H1 (cell line): Measurements from ENCODE around the gene TNRC6C. TPM values are rescaled to one million over a fixed set of nuclear protein-coding genes. Genes with fewer than 3 reads are reported as not detected.

Experiments
- ASH2L ChIP-seq: fragments of 200-600, 300-600 bp; sonication (generic); IDR thresholded peaks from one replicate; pipeline ENCODE4 v1.7.1; 2017; ENCODE audit warnings: low read length
- CEBPB ChIP-seq: IDR thresholded peaks from 2 replicates; pipeline ENCODE4 v1.6.1; 2012; ENCODE audit warnings: low read depth, low read length
- KDM4A ChIP-seq: IDR thresholded peaks from one replicate; pipeline ENCODE4 v1.7.1; 2012; ENCODE audit warnings: low read depth, mild to moderate bottlenecking, moderate library complexity, low read length, inconsistent platforms; ENCODE audit not compliant: severe bottlenecking
- RFX5 ChIP-seq: IDR thresholded peaks from 2 replicates; pipeline ENCODE4 v1.6.1; 2011; ENCODE audit warnings: low read depth, low read length, improper control_type of control experiment, borderline replicate concordance
- RNF2 ChIP-seq: fragments of 200-900, 300-1000 bp; sonication (generic); IDR thresholded peaks from 2 replicates; pipeline ENCODE4 v1.7.1; 2016; ENCODE audit warnings: borderline replicate concordance, low read depth, mild to moderate bottlenecking, antibody characterized with exemption, low read length; ENCODE audit not compliant: poor library complexity, severe bottlenecking; ENCODE audit errors: missing control alignments
- SAP30 ChIP-seq: fragments of 300-600 bp; sonication (generic); IDR thresholded peaks from 2 replicates; pipeline ENCODE4 v1.7.1; 2012; ENCODE audit warnings: low read length, moderate library complexity, mild to moderate bottlenecking, inconsistent platforms; ENCODE audit not compliant: insufficient read depth, insufficient replicate concordance
- SIRT6 ChIP-seq: IDR thresholded peaks from one replicate; pipeline ENCODE4 v1.7.1; 2012; ENCODE audit warnings: low read length, inconsistent platforms
- SP1 ChIP-seq: IDR thresholded peaks from 2 replicates; pipeline ENCODE4 v1.6.1; 2011; ENCODE audit warnings: low read depth, low read length
- SRF ChIP-seq: IDR thresholded peaks from 2 replicates; pipeline ENCODE4 v1.6.1; 2011; ENCODE audit warnings: mild to moderate bottlenecking, low read depth, low read length, moderate library complexity
- polyA plus RNA-seq, 7 experiments: library from polyadenylated mRNA; depleted of rRNA in 3 of 7; stranded (reverse) in 5 of 7; unstranded in 2 of 7; fragments of >200 nt in 5 of 7; fragments of 200-250 nt in 2 of 7; gene quantifications; 1 replicate in 5 of 7; 2 replicates in 1 of 7; 4 replicates in 1 of 7; pipeline versions ENCODE4 v1.2.1 to v1.2.3, GENCODE V29; 2011 to 2013; ENCODE audit warnings: missing spikeins in 2 of 7, mixed read lengths in 2 of 7
- total RNA-seq: library from RNA; stranded (reverse); fragmentation: NEBNext Ultra II Directional; extraction: Animal tissue kit (Norgen Biotek cat#: 25700); gene quantifications from 2 replicates; pipeline ENCODE4 v1.2.1, GENCODE V29; 2021
- TF ChIP-seq, protein P1 (sequence below): fragments of 300-600 bp; sonication (generic); IDR thresholded peaks from 2 replicates; pipeline ENCODE4 v1.7.1; 2012; ENCODE audit warnings: low read length, moderate library complexity, mild to moderate bottlenecking, inconsistent platforms; ENCODE audit not compliant: insufficient replicate concordance
- TF ChIP-seq, protein P2 (sequence below): IDR thresholded peaks from 2 replicates; pipeline ENCODE4 v1.6.1; 2012; ENCODE audit warnings: inconsistent platforms

Gene TNRC6C
- total and polyA plus RNA-seq, 2 of the 8 experiments (the other 6 are each of a cell fraction or from before 2014, with no cell fraction given) = 2.8 to 28.9 TPM

- TF ChIP-seq, protein P1, sequence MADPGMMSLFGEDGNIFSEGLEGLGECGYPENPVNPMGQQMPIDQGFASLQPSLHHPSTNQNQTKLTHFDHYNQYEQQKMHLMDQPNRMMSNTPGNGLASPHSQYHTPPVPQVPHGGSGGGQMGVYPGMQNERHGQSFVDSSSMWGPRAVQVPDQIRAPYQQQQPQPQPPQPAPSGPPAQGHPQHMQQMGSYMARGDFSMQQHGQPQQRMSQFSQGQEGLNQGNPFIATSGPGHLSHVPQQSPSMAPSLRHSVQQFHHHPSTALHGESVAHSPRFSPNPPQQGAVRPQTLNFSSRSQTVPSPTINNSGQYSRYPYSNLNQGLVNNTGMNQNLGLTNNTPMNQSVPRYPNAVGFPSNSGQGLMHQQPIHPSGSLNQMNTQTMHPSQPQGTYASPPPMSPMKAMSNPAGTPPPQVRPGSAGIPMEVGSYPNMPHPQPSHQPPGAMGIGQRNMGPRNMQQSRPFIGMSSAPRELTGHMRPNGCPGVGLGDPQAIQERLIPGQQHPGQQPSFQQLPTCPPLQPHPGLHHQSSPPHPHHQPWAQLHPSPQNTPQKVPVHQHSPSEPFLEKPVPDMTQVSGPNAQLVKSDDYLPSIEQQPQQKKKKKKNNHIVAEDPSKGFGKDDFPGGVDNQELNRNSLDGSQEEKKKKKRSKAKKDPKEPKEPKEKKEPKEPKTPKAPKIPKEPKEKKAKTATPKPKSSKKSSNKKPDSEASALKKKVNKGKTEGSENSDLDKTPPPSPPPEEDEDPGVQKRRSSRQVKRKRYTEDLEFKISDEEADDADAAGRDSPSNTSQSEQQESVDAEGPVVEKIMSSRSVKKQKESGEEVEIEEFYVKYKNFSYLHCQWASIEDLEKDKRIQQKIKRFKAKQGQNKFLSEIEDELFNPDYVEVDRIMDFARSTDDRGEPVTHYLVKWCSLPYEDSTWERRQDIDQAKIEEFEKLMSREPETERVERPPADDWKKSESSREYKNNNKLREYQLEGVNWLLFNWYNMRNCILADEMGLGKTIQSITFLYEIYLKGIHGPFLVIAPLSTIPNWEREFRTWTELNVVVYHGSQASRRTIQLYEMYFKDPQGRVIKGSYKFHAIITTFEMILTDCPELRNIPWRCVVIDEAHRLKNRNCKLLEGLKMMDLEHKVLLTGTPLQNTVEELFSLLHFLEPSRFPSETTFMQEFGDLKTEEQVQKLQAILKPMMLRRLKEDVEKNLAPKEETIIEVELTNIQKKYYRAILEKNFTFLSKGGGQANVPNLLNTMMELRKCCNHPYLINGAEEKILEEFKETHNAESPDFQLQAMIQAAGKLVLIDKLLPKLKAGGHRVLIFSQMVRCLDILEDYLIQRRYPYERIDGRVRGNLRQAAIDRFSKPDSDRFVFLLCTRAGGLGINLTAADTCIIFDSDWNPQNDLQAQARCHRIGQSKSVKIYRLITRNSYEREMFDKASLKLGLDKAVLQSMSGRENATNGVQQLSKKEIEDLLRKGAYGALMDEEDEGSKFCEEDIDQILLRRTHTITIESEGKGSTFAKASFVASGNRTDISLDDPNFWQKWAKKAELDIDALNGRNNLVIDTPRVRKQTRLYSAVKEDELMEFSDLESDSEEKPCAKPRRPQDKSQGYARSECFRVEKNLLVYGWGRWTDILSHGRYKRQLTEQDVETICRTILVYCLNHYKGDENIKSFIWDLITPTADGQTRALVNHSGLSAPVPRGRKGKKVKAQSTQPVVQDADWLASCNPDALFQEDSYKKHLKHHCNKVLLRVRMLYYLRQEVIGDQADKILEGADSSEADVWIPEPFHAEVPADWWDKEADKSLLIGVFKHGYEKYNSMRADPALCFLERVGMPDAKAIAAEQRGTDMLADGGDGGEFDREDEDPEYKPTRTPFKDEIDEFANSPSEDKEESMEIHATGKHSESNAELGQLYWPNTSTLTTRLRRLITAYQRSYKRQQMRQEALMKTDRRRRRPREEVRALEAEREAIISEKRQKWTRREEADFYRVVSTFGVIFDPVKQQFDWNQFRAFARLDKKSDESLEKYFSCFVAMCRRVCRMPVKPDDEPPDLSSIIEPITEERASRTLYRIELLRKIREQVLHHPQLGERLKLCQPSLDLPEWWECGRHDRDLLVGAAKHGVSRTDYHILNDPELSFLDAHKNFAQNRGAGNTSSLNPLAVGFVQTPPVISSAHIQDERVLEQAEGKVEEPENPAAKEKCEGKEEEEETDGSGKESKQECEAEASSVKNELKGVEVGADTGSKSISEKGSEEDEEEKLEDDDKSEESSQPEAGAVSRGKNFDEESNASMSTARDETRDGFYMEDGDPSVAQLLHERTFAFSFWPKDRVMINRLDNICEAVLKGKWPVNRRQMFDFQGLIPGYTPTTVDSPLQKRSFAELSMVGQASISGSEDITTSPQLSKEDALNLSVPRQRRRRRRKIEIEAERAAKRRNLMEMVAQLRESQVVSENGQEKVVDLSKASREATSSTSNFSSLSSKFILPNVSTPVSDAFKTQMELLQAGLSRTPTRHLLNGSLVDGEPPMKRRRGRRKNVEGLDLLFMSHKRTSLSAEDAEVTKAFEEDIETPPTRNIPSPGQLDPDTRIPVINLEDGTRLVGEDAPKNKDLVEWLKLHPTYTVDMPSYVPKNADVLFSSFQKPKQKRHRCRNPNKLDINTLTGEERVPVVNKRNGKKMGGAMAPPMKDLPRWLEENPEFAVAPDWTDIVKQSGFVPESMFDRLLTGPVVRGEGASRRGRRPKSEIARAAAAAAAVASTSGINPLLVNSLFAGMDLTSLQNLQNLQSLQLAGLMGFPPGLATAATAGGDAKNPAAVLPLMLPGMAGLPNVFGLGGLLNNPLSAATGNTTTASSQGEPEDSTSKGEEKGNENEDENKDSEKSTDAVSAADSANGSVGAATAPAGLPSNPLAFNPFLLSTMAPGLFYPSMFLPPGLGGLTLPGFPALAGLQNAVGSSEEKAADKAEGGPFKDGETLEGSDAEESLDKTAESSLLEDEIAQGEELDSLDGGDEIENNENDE = no peak
- TF ChIP-seq RFX5 (no peak), ASH2L (no peak), RNF2 (no peak), KDM4A (no peak), CEBPB (no peak), SAP30 (no peak), SRF (no peak), SIRT6 (no peak), SP1 (no peak)
- TF ChIP-seq, protein P2, sequence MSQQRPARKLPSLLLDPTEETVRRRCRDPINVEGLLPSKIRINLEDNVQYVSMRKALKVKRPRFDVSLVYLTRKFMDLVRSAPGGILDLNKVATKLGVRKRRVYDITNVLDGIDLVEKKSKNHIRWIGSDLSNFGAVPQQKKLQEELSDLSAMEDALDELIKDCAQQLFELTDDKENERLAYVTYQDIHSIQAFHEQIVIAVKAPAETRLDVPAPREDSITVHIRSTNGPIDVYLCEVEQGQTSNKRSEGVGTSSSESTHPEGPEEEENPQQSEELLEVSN = no peak
These were observed 105.0 kb downstream of the TNRC6C start (continued) for GRCh38 chr17:78063489-78063888.
